ENCODE data around the gene SLC9A9. TPM values are rescaled to one million over a fixed set of nuclear protein-coding genes. Genes with fewer than 3 reads are reported as not detected.

Gene SLC9A9
- total RNA-seq, 2 donors from 2014 or later: 29.6 to 60.1 TPM

- H3K4me3 ChIP-seq: no peak overlapping the region
- no peak for TF ChIP-seq CTCF (IDR thresholded peaks at IDR 0.05)
- no peak overlapping the region for H3K27ac ChIP-seq
- no peaks in the 10 kb centered on the region for H3K4me1 ChIP-seq (ENCODE audit: control insufficient read depth in 1 of 2, low read depth in 2 of 2)
- H3K9me3 ChIP-seq: no peaks in the 10 kb centered on the region
- ATAC-seq (ENCODE audit: insufficient number of reproducible peaks, low FRiP score, low read depth) (no peak), DNase-seq (ENCODE audit: low spot score) (no peak)
- H3K27me3 ChIP-seq (replicated peaks; ENCODE audit: insufficient read depth): no peaks in the 10 kb centered on the region
- H3K36me3 ChIP-seq: no peaks in the 10 kb centered on the region
These were observed 179.1 kb downstream of the SLC9A9 start for GRCh38 chr3:143668924-143669790.

- H3K4me3 ChIP-seq: no peak overlapping the region
- no peaks in the 10 kb centered on the region for H3K4me1 ChIP-seq (ENCODE audit: control insufficient read depth in 1 of 2, low read depth in 2 of 2)
- H3K27ac ChIP-seq: no peak overlapping the region
- H3K9me3 ChIP-seq: no peaks in the 10 kb centered on the region
- ATAC-seq (ENCODE audit: insufficient number of reproducible peaks, low FRiP score, low read depth): no peak
- no peaks in the 10 kb centered on the region for H3K27me3 ChIP-seq (replicated peaks; ENCODE audit: insufficient read depth)
- H3K36me3 ChIP-seq: no peaks in the 10 kb centered on the region
- no peak for TF ChIP-seq CTCF (IDR thresholded peaks at IDR 0.05)
- no peak for DNase-seq (ENCODE audit: low spot score)
These were observed 179.9 kb downstream of the SLC9A9 start for GRCh38 chr3:143668385-143668784.

DNA sequence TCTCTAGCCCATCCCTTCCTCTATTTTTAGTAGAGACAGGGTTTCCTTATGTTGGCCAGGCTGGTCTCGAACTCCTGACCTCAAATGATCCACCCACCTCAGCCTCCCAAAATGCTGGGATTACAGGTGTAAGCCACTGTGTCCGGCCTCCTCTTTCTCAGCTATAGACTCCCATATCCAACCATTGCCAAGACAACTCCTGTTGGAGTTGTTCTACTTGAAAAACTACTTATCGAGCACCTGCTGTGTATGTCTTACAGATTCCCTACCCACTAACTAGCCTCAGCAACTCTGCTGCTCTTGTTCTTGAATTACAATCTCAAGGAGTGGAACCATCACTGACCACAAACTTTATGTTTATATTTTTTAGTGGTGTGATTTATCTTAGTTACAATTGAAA is 186.6 kb downstream of the SLC9A9 start:
- Histone ChIP-seq H3K27ac (no peak overlapping the region), H3K27me3 (replicated peaks; ENCODE audit: insufficient read depth) (no peaks in the 10 kb centered on the region), H3K9me3 (no peaks in the 10 kb centered on the region), H3K4me1 (ENCODE audit: control insufficient read depth in 1 of 2, low read depth in 2 of 2) (no peaks in the 10 kb centered on the region), H3K36me3 (no peaks in the 10 kb centered on the region), H3K4me3 (no peak overlapping the region)
- no peak for TF ChIP-seq CTCF (IDR thresholded peaks at IDR 0.05)
- ATAC-seq (ENCODE audit: insufficient number of reproducible peaks, low FRiP score, low read depth) (no peak), DNase-seq (ENCODE audit: low spot score) (no peak)

GRCh38 chr3:143658861-143659260 is 189.4 kb downstream of the SLC9A9 start:
- ATAC-seq (ENCODE audit: insufficient number of reproducible peaks, low FRiP score, low read depth) (no peak), DNase-seq (ENCODE audit: low spot score) (no peak)
- no peaks in the 10 kb centered on the region for H3K36me3 ChIP-seq
- no peaks in the 10 kb centered on the region for H3K4me1 ChIP-seq (ENCODE audit: control insufficient read depth in 1 of 2, low read depth in 2 of 2)
- H3K9me3 ChIP-seq: no peaks in the 10 kb centered on the region
- no peak overlapping the region for H3K4me3 ChIP-seq
- H3K27me3 ChIP-seq (replicated peaks; ENCODE audit: insufficient read depth): no peaks in the 10 kb centered on the region
- no peak overlapping the region for H3K27ac ChIP-seq
- no peak for TF ChIP-seq CTCF (IDR thresholded peaks at IDR 0.05)

GRCh38 chr3:143658116-143658515 is 190.2 kb downstream of the SLC9A9 start:
- no peaks in the 10 kb centered on the region for H3K9me3 ChIP-seq
- no peak for DNase-seq (ENCODE audit: low spot score)

More at GRCh38 chr3:143658116-143658515, 190.2 kb downstream of the SLC9A9 start:
- no peak for TF ChIP-seq CTCF (IDR thresholded peaks at IDR 0.05)
- Histone ChIP-seq H3K27me3 (replicated peaks; ENCODE audit: insufficient read depth) (no peaks in the 10 kb centered on the region), H3K4me1 (ENCODE audit: control insufficient read depth in 1 of 2, low read depth in 2 of 2) (no peaks in the 10 kb centered on the region), H3K27ac (no peak overlapping the region), H3K4me3 (no peak overlapping the region), H3K36me3 (no peaks in the 10 kb centered on the region)
- no peak for ATAC-seq (ENCODE audit: insufficient number of reproducible peaks, low FRiP score, low read depth)
